Measurements from ENCODE around the gene SORBS2.
A peak's percentile ranks its signal among the peaks of the same experiment; 100 is the strongest.

Gene SORBS2

DNA sequence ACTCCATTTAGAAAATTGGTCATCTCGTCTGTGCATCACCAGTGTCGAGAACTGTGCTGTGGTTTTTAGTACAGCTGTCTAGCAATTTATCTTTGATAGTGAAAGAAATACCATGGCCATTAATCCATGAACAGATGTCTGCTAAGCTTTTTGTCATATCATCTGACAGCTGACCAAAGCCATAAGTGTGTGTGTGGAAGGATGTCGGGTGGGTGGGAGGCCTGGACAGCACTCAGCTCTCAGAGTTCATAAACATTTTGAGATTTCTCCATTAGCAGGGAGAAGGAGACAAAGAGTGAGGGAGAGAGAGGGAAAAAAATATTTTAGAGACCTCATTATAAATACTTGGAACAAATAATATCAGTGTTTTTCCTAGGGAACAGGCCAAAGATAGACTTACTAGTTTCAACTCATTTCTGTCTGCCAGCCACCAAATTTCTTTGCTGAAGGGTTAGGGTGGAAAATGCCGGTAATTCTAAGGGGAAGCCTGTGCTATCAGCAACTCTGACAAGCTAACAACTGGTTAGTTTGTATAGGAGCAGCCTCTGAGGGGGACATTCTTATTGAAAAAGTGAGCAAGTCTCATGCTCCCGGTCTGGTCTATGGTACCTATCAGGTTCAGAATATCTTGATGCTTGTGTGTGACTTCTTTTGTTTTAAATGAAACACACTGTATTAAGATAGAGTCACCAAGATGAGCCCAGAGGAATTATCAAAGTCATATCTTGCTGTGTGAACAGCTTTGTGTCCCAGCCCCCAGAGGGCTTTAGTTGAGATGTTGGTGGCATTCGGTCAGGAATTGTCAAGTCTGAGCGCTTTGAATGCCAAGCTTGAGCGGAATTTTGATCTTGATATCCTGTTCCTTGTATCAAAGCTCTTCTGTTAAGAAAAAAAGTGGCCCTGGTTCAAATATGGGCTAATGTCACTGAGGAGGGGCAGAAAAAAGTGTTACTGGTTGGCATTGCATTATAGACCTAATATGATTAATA is 234.7 kb downstream of the SORBS2 start:
- H3K4me1 ChIP-seq (ENCODE audit: low read depth, poor library complexity, severe bottlenecking) = peaks cover 11% of the 10 kb centered on the region
- no peaks in the 10 kb centered on the region for H3K79me2 ChIP-seq (ENCODE audit: insufficient read depth, low read depth)
- H3K4me2 ChIP-seq = no peak overlapping the region
- H3K36me3 ChIP-seq (ENCODE audit: insufficient read depth) = no peaks in the 10 kb centered on the region
- H3K27me3 ChIP-seq (ENCODE audit: insufficient read depth, low read depth) = no peaks in the 10 kb centered on the region
- H4K20me1 ChIP-seq (ENCODE audit: insufficient read depth) = no peaks in the 10 kb centered on the region
- TF ChIP-seq, protein P1, sequence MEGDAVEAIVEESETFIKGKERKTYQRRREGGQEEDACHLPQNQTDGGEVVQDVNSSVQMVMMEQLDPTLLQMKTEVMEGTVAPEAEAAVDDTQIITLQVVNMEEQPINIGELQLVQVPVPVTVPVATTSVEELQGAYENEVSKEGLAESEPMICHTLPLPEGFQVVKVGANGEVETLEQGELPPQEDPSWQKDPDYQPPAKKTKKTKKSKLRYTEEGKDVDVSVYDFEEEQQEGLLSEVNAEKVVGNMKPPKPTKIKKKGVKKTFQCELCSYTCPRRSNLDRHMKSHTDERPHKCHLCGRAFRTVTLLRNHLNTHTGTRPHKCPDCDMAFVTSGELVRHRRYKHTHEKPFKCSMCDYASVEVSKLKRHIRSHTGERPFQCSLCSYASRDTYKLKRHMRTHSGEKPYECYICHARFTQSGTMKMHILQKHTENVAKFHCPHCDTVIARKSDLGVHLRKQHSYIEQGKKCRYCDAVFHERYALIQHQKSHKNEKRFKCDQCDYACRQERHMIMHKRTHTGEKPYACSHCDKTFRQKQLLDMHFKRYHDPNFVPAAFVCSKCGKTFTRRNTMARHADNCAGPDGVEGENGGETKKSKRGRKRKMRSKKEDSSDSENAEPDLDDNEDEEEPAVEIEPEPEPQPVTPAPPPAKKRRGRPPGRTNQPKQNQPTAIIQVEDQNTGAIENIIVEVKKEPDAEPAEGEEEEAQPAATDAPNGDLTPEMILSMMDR (conservative IDR thresholded peaks at IDR 0.05; ENCODE audit: low read depth, low read length) = no peak
- H3K27ac ChIP-seq = no peak overlapping the region
- H2AFZ ChIP-seq (ENCODE audit: low read depth) = no peak overlapping the region
- no peak overlapping the region for H3K4me3 ChIP-seq (IDR thresholded peaks at IDR 0.05; ENCODE audit: insufficient read depth, low read depth, low read length)
- no peak overlapping the region for H3K9ac ChIP-seq

DNA sequence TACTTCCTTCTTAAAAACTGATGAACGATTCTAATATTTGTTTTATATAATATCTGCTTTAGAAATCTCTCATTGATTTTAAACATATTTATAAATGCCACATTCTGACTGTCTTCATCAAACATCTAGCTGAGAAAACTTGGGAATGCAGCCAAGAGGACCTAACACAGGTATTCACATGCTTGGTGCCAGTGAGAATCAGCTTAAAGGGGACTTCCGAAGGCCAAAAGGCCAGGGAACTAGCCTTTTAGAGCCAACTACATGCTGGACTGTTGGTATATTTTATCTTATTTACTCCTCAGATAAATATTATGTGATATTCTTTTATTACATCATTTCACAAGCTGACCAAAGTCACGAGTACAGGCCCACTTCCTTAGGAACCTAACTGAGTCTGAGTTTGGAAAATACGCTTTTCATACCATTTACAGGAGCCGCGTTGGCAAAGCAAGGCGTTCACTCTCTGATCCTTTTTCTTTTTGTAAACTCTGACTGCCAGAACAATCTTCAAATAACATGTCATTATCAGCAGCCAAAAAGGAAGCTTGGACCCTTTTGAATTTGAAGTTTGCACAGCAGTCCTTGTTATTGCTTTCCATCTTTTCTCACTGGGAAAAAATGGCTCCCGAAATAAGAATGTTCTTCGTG is 235.6 kb downstream of the SORBS2 start:
- TF ChIP-seq, protein P1 (conservative IDR thresholded peaks at IDR 0.05; ENCODE audit: low read depth, low read length) = no peak
- Histone ChIP-seq H3K4me3 (IDR thresholded peaks at IDR 0.05; ENCODE audit: insufficient read depth, low read depth, low read length) (no peak overlapping the region), H3K4me2 (no peak overlapping the region), H3K79me2 (ENCODE audit: insufficient read depth, low read depth) (no peaks in the 10 kb centered on the region), H3K9ac (no peak overlapping the region), H3K4me1 (ENCODE audit: low read depth, poor library complexity, severe bottlenecking) (peaks cover 11% of the 10 kb centered on the region), H3K27me3 (ENCODE audit: insufficient read depth, low read depth) (no peaks in the 10 kb centered on the region), H3K27ac (no peak overlapping the region), H2AFZ (ENCODE audit: low read depth) (no peak overlapping the region), H3K36me3 (ENCODE audit: insufficient read depth) (no peaks in the 10 kb centered on the region), H4K20me1 (ENCODE audit: insufficient read depth) (no peaks in the 10 kb centered on the region)

DNA sequence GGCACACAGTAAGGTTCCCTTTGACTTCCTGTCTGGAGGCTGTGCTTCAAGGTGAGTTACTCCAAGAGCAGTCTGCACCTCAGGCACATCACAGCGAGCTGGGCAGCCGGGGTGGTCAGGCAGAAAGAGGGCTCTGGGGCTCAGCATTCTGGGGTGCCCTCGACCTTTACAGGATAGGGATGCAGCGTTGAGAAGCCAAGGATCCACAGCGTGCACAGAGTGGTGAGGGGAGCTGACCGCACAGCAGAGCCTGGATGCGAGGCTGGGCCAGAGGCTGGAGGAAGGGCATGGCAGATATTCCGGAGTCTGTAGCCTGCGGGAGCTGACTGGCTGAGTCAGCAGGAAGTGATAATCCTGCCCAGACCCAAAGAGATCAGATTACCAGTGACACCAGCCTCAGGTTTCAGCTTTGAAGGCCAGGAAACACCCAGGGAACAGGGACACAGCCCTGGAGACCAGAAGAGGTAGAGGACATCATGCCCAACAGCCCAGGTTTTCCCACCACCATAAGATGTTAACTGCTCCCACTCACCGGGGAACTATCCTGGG is 238.3 kb downstream of the SORBS2 start:
- Histone ChIP-seq H3K27me3 (ENCODE audit: insufficient read depth, low read depth) (no peaks in the 10 kb centered on the region), H4K20me1 (ENCODE audit: insufficient read depth) (no peaks in the 10 kb centered on the region), H3K27ac (no peak overlapping the region), H3K4me1 (ENCODE audit: low read depth, poor library complexity, severe bottlenecking) (peaks cover 11% of the 10 kb centered on the region), H3K4me2 (peak overlapping the region; percentile 19; the same call in 1 of the 2 replicates), H3K79me2 (ENCODE audit: insufficient read depth, low read depth) (no peaks in the 10 kb centered on the region), H3K4me3 (IDR thresholded peaks at IDR 0.05; ENCODE audit: insufficient read depth, low read depth, low read length) (no peak overlapping the region), H3K9ac (no peak overlapping the region), H3K36me3 (ENCODE audit: insufficient read depth) (no peaks in the 10 kb centered on the region), H2AFZ (ENCODE audit: low read depth) (peak overlapping the region; percentile 74; the same call in 1 of the 2 replicates)
- TF ChIP-seq, protein P1 (conservative IDR thresholded peaks at IDR 0.05; ENCODE audit: low read depth, low read length) = no peak

DNA sequence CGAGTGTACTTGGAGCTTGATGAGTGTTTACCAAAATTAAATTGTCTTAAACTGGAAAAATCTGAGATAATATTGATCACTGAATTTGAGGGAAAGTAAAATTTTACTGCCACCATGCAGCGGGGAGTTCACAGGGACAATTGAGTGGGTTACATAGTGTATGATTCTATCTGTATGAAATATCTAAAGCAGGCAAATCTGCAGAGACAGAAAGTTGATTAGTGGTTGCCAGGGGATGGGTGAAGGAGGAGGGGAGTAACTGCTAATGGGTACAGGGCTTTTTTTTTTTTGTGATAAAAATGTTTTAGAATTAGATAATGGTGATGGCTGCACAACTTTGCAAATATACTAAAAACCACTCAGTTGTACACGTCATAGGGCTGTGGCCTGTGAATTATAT is 241.3 kb downstream of the SORBS2 start:
- Histone ChIP-seq H3K4me3 (IDR thresholded peaks at IDR 0.05; ENCODE audit: insufficient read depth, low read depth, low read length) (no peak overlapping the region), H3K36me3 (ENCODE audit: insufficient read depth) (no peaks in the 10 kb centered on the region), H3K9ac (no peak overlapping the region), H4K20me1 (ENCODE audit: insufficient read depth) (no peaks in the 10 kb centered on the region), H3K27ac (no peak overlapping the region), H3K4me1 (ENCODE audit: low read depth, poor library complexity, severe bottlenecking) (peaks cover 11% of the 10 kb centered on the region), H2AFZ (ENCODE audit: low read depth) (no peak overlapping the region), H3K79me2 (ENCODE audit: insufficient read depth, low read depth) (no peaks in the 10 kb centered on the region), H3K4me2 (no peak overlapping the region), H3K27me3 (ENCODE audit: insufficient read depth, low read depth) (no peaks in the 10 kb centered on the region)
- TF ChIP-seq, protein P1 (conservative IDR thresholded peaks at IDR 0.05; ENCODE audit: low read depth, low read length) = no peak

Data from KMS-11 (cell line).